AG20443 (cell line): Measurements from ENCODE around the gene OPHN1.
A peak's percentile ranks its signal among the peaks of the same experiment; 100 is the strongest.
"Not testable (repeated sequence)": the region's sequence is repeated elsewhere in the genome, so short reads cannot be mapped to it uniquely, and the experiment has no call there.

Experiments used
- DNase-seq: peaks from one replicate; pipeline ENCODE4 v3.0.0; 2012; ENCODE audit warnings: low spot score, mixed read lengths

The OPHN1 gene

GRCh38 chrX:68163441-68163840 is 269.9 kb downstream of the OPHN1 start:
- DNase-seq: no peak

GRCh38 chrX:68147848-68148247 is 285.4 kb downstream of the OPHN1 start:
- no peak for DNase-seq

GRCh38 chrX:68146054-68146453 is 287.2 kb downstream of the OPHN1 start:
- DNase-seq: peak; percentile 38

DNA sequence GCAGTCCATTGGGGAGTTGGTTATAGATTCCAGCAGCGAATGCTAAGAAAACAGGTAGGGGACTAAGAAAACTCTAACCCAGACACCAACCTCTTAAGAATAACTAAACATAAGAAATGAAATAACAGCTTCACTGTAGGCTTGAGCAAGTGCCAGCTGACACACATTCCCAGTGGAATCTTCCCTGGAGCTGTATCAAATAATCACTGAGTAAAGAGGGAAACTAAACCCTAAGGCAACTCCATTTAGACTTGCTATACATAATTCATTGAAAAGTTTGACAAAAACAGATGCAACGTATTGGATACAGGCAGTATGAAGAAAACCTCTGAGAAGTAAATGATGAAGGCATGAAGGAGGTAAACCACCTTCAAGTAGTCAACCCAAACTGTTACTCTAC is 293.5 kb downstream of the OPHN1 start:
- peak; percentile 8 for DNase-seq

DNA sequence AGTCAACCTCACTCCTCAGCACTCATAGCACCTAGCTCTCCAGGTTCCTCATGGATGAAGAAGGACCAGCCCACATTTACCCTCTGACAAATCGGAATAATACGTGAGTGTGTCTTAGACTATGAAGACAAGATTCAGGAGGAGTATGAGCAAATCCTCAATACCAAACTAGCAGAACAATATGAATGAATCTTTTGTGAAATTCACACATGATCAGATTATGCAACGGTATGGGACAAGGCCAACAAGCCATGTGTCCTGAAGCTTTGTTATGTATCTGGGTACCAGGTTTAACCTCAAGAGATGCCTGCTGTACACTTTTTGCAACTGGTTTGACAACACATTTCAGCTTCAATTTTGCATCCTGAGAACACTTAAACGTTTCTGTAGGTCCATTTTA is 300.1 kb downstream of the OPHN1 start:
- no peak for DNase-seq

GRCh38 chrX:68132749-68133148 is 300.5 kb downstream of the OPHN1 start:
- DNase-seq: no peak

DNA sequence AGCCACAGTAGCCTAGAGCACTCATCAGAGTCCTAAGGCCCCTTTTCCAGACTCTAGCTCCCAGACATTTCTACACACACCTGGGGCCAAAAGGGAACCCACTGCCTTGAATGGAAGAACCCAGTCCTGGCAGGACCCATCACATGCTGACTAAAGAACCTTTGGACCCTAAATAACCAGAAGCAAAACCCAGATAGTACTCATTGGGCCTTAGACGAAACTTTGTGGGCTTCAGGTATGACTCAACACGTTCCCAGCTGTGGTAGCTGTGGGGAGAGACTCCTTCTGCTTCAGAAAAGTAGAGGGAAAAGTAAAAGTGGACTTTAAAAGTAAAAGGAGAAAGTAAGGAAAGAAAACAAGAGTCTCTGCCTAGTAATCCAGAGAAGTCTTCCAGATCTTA is 311.5 kb downstream of the OPHN1 start:
- DNase-seq: no peak

GRCh38 chrX:68121371-68121770 is 311.9 kb downstream of the OPHN1 start:
- DNase-seq: no peak

DNA sequence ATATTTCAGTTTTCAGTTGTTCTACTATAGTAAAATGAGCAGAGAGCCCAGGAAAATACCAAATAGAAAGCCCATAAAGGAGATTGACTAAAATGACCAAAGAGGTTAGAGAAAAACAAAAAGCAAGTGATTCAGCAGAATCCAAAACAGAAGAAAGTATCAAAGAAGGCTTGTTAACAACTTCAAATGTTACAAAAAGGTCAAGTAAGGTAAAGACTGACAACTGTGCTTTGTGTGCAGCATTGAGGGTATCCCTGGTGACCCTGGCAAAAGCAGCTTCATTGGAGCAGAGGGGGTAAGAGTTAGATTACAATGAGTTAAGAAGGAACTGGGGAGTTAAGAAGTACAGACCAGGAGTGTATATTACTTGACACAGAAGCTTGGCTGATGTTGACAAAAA is 317.9 kb downstream of the OPHN1 start:
- DNase-seq: no peak

DNA sequence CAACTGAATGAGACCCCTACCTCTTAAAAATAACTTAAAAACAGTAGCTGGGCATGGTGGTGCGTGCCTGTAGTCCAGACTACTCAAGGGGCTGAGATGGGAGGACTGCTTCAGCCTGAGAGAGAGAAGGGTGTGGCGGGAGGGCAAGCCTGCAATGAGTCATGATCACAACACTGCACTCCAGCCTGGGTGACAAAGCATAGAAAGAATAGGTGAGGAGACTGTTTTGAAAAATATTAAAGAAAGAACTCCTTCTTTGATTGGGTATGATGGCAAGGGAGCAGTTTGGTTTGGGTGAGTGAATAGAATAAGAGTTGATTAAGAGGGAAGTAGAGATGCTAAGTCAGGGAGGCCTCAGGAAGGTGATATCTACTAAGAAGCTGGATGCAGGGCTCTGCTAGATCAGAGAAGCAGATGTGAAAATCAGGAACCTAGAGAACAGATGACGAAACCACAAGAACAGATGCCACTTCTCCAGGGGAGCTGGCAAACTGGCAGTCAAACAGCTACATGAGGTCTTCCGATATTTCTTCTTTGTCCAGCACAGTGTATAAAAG is 318.6 kb downstream of the OPHN1 start:
- DNase-seq: peak; percentile 20

DNA sequence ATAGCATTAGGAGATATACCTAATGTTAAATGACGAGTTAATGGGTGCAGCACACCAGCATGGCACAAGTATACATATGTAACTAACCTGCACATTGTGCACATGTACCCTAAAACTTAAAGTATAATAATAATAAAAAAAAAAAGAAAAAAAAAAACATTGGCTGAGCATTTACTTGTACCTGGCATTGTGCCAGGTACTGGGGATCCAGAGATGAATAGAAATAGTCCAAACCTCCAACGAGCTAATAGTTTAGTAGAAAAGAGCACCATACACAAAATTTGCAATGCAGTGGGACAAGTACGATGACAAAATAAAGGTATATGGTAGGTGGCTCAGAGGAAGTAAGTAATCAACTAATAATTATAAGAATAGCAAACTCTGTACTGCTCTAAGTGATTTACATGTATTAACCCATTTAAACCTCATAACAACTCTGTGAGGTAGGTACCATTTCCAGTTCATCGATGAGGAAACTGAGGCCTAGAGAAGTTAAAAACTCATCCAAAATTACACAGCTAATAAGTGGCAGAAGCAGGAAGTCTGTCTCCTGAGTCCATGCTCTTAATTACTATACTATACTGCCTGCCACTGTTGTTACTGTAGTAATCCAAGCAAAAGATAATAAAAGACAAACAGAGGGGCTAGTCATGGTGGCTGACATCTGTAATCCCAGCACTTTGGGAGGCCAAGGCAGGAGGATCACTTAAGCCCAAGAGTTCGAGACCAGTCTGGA is 319.3 kb downstream of the OPHN1 start:
- DNase-seq: no peak

GRCh38 chrX:68112321-68112720 is 321.0 kb downstream of the OPHN1 start:
- DNase-seq: no peak

GRCh38 chrX:68109162-68109561 is 324.1 kb downstream of the OPHN1 start:
- no peak for DNase-seq

DNA sequence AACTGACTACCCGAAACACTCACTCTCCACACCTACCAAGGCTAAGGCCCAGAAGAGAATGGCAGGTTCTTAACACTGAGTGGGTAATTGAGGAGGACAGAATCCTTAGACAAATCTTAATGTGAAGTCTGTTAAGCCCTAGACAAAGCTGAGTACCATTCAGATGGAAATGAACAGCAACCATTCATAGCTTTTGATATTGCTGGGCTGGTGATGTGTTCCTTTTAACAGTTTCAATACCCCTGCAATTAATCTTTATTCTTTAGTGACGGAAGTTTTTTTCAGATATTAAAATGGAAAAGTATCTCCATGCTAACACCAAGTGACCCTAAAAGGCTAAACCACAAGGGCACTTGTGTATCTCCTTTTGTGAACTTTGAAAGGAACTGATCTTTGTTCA is 334.9 kb downstream of the OPHN1 start:
- no peak for DNase-seq

- no peak for DNase-seq
Observed at GRCh38 chrX:68090266-68090665, 343.0 kb downstream of the OPHN1 start.

- no peak for DNase-seq
Observed at GRCh38 chrX:68087526-68087925, 345.8 kb downstream of the OPHN1 start.

DNA sequence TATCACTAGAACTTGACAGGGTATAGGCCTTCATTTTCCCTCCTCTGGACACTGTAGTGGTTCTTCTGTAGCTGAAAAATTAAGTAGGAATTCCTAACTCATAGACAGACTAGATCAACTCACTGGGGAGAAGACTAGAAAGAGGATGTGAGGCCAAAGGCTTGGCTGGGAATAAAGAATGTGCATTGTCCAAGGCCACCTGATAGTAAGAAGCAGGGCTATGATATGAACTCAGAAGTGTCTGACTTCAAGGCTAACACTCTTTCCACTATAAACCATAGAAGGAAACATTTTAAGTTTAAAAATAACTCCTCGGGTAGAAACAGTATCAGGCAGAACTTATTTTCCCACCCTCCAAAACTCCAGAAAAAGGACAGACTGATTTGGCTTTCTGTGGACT is 346.6 kb downstream of the OPHN1 start:
- DNase-seq: no peak

DNA sequence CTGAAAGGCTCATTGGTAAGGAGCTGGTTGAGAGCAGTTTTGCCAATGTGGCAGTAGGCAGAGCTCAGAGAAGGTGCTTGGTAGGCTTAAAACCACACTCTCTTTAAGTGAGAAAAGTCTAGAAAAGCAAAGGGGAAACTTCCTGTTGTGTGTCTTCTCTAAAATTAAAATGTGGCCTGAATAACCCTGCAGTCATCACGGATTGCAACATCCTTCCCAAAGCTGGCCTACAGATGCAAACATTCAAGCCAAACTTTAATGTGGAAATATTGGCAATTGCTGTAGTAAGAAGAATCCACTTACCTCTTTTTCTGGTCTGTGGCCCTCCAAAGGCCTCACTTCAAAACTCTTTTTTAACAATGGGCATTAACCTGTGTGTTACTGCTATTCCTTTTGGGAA is 348.5 kb downstream of the OPHN1 start:
- DNase-seq: peak; percentile 52

GRCh38 chrX:68083510-68083909 is 349.8 kb downstream of the OPHN1 start:
- no peak for DNase-seq

GRCh38 chrX:68079961-68080360 is 353.3 kb downstream of the OPHN1 start:
- no peak for DNase-seq

GRCh38 chrX:68078801-68079200 is 354.5 kb downstream of the OPHN1 start:
- not testable (repeated sequence) for DNase-seq

GRCh38 chrX:68077378-68077777 is 355.9 kb downstream of the OPHN1 start:
- DNase-seq: no peak

GRCh38 chrX:68072041-68072440 is 361.3 kb downstream of the OPHN1 start:
- no peak for DNase-seq

DNA sequence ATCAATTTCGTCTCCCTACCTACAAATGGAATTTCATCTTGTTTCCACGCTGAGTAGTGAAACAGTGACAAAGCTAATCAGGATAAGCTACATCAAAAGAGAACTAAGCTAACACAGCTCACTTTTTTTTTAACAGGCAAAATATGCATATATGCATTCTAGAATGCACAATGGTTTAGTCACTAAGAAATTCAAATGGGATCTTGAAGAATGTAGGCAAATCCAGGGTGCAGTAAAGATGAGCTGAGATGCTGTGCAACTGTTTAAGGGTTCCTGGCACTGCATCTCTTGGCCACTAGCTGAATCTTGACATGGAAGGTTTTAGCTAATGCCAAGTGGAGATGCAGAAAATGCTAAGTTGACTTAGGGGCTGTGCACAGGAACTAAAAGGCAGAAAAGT is 363.2 kb downstream of the OPHN1 start:
- not testable (repeated sequence) for DNase-seq
